ENCODE results near the gene SLC35G1. TPM values are rescaled to one million over a fixed set of nuclear protein-coding genes. Genes with fewer than 3 reads are reported as not detected.

Gene SLC35G1
- total RNA-seq, 4 donors from 2014 or later, result 2.5 to 7.5 (median 4.3) TPM

GRCh38 chr10:93861825-93862224, 32.0 kb upstream of the SLC35G1 start:
- Histone ChIP-seq H3K9me3 (no peaks in the 10 kb centered on the region), H3K27me3 (no peaks in the 10 kb centered on the region), H3K4me1 (no peaks in the 10 kb centered on the region), H3K27ac (no peak overlapping the region), H3K36me3 (no peaks in the 10 kb centered on the region), H3K4me3 (no peak overlapping the region)
- WGBS, 2 donors, result 78 to 80% methylated on average over 2 of the region's 2 CpGs
- DNase-seq (ENCODE audit: low spot score in 2 of 2), result no peak
- TF ChIP-seq EP300 (IDR thresholded peaks at IDR 0.05) (no peak), POLR2A (IDR thresholded peaks at IDR 0.05) (no peak), CTCF (IDR thresholded peaks at IDR 0.05) (no peak)

- Histone ChIP-seq H3K9me3 (no peaks in the 10 kb centered on the region), H3K4me1 (no peaks in the 10 kb centered on the region), H3K4me3 (no peak overlapping the region), H3K27ac (no peak overlapping the region), H3K36me3 (no peaks in the 10 kb centered on the region), H3K27me3 (no peaks in the 10 kb centered on the region)
- no peak for DNase-seq (ENCODE audit: low spot score in 2 of 2)
- 67 to 76% methylated on average over 6 of the region's 6 CpGs for WGBS, 2 donors
- TF ChIP-seq POLR2A (IDR thresholded peaks at IDR 0.05) (no peak), EP300 (IDR thresholded peaks at IDR 0.05) (no peak), CTCF (IDR thresholded peaks at IDR 0.05) (no peak)
These were observed 27.9 kb upstream of the SLC35G1 start for GRCh38 chr10:93865794-93866425.

GRCh38 chr10:93867525-93867924, 26.3 kb upstream of the SLC35G1 start:
- Histone ChIP-seq H3K9me3 (no peaks in the 10 kb centered on the region), H3K36me3 (no peaks in the 10 kb centered on the region), H3K27ac (no peak overlapping the region), H3K27me3 (no peaks in the 10 kb centered on the region), H3K4me1 (no peaks in the 10 kb centered on the region), H3K4me3 (no peak overlapping the region)
- TF ChIP-seq EP300 (IDR thresholded peaks at IDR 0.05), result no peak
- TF ChIP-seq CTCF (IDR thresholded peaks at IDR 0.05), result no peak
- TF ChIP-seq POLR2A (IDR thresholded peaks at IDR 0.05), result no peak
- no peak for DNase-seq (ENCODE audit: low spot score in 2 of 2)
- WGBS, 2 donors, result 38 to 48% methylated on average over 1 of the region's 1 CpG

GRCh38 chr10:93871671-93872204, 22.0 kb upstream of the SLC35G1 start:
- 90% methylated on average over 2 of the region's 2 CpGs for WGBS, 2 donors

More at GRCh38 chr10:93871671-93872204, 22.0 kb upstream of the SLC35G1 start:
- Histone ChIP-seq H3K27me3 (no peaks in the 10 kb centered on the region), H3K36me3 (no peaks in the 10 kb centered on the region), H3K4me3 (no peak overlapping the region), H3K27ac (no peak overlapping the region), H3K9me3 (no peaks in the 10 kb centered on the region), H3K4me1 (no peaks in the 10 kb centered on the region)
- no peak for DNase-seq (ENCODE audit: low spot score in 2 of 2)
- no peak for TF ChIP-seq POLR2A (IDR thresholded peaks at IDR 0.05)
- no peak for TF ChIP-seq EP300 (IDR thresholded peaks at IDR 0.05)
- TF ChIP-seq CTCF (IDR thresholded peaks at IDR 0.05), result no peak
